ENCODE measurements around the gene KLHL3. TPM values are rescaled to one million over a fixed set of nuclear protein-coding genes. Genes with fewer than 3 reads are reported as not detected.

Gene KLHL3
- total and polyA plus RNA-seq, 4 donors, result 0.91 to 8.8 (median 3.7) TPM

DNA sequence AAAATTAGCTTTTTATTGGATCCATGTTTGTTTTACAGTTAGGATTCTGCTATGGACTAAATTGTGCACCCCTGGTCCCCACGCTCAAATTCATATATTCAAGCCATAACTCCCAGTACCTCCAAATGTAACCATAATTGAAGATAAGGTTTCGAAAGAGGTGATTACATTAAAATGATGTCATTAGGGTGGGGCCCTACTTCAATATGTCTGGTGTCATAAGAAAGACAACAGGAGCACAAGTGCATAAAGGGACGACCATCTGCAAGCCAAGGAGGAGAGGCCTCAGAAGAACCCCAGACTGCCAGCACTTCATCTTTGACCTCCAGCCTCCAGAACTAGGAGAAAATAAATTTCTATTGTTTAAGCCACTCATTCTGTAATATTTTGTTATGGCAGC, 25.7 kb upstream of the KLHL3 start:
- no peak overlapping the region for H3K4me3 ChIP-seq (ENCODE audit: low read depth in 1 of 3, low read length in 3 of 3)
- no peaks in the 10 kb centered on the region for H3K36me3 ChIP-seq (ENCODE audit: control insufficient read depth in 4 of 4, insufficient read depth in 3 of 4, low read depth in 1 of 4, low read length in 3 of 4)
- no peak overlapping the region for H3K27ac ChIP-seq (ENCODE audit: low read depth in 1 of 2, low read length in 2 of 2)
- H3K9ac ChIP-seq (ENCODE audit: low read depth in 1 of 2, low read length in 2 of 2), result no peak overlapping the region
- TF ChIP-seq SP1 (IDR thresholded peaks at IDR 0.05) (no peak), EGR1 (IDR thresholded peaks at IDR 0.05; ENCODE audit: low read depth in 2 of 2) (no peak), MAX (IDR thresholded peaks at IDR 0.05) (no peak), RAD21 (IDR thresholded peaks at IDR 0.05) (no peak)
- no peaks in the 10 kb centered on the region for H3K4me1 ChIP-seq (ENCODE audit: control insufficient read depth in 4 of 4, insufficient read depth in 4 of 4, low read length in 3 of 4)
- H3K27me3 ChIP-seq (ENCODE audit: control insufficient read depth in 4 of 4, insufficient read depth in 4 of 4, low read length in 3 of 4), result no peaks in the 10 kb centered on the region
- H3K9me3 ChIP-seq (ENCODE audit: control insufficient read depth in 4 of 4, low read length in 3 of 4), result no peaks in the 10 kb centered on the region
- DNase-seq (ENCODE audit: low spot score), result no peak
- 94% methylated on average over 3 of the region's 3 CpGs for WGBS

GRCh38 chr5:137760719-137761516, 25.0 kb upstream of the KLHL3 start:
- Histone ChIP-seq H3K27ac (ENCODE audit: low read depth in 1 of 2, low read length in 2 of 2) (no peak overlapping the region), H3K9me3 (ENCODE audit: control insufficient read depth in 4 of 4, low read length in 3 of 4) (no peaks in the 10 kb centered on the region), H3K9ac (ENCODE audit: low read depth in 1 of 2, low read length in 2 of 2) (no peak overlapping the region), H3K4me3 (ENCODE audit: low read depth in 1 of 3, low read length in 3 of 3) (no peak overlapping the region), H3K36me3 (ENCODE audit: control insufficient read depth in 4 of 4, insufficient read depth in 3 of 4, low read depth in 1 of 4, low read length in 3 of 4) (no peaks in the 10 kb centered on the region), H3K4me1 (ENCODE audit: control insufficient read depth in 4 of 4, insufficient read depth in 4 of 4, low read length in 3 of 4) (no peaks in the 10 kb centered on the region), H3K27me3 (ENCODE audit: control insufficient read depth in 4 of 4, insufficient read depth in 4 of 4, low read length in 3 of 4) (no peaks in the 10 kb centered on the region)
- DNase-seq (ENCODE audit: low spot score), result no peak
- WGBS, result 83% methylated on average over 7 of the region's 7 CpGs
- no peak for TF ChIP-seq TAF1 (conservative IDR thresholded peaks at IDR 0.05)
- no peak for TF ChIP-seq SP1 (IDR thresholded peaks at IDR 0.05)
- TF ChIP-seq, protein P1, sequence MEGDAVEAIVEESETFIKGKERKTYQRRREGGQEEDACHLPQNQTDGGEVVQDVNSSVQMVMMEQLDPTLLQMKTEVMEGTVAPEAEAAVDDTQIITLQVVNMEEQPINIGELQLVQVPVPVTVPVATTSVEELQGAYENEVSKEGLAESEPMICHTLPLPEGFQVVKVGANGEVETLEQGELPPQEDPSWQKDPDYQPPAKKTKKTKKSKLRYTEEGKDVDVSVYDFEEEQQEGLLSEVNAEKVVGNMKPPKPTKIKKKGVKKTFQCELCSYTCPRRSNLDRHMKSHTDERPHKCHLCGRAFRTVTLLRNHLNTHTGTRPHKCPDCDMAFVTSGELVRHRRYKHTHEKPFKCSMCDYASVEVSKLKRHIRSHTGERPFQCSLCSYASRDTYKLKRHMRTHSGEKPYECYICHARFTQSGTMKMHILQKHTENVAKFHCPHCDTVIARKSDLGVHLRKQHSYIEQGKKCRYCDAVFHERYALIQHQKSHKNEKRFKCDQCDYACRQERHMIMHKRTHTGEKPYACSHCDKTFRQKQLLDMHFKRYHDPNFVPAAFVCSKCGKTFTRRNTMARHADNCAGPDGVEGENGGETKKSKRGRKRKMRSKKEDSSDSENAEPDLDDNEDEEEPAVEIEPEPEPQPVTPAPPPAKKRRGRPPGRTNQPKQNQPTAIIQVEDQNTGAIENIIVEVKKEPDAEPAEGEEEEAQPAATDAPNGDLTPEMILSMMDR (IDR thresholded peaks at IDR 0.05; ENCODE audit: low read depth, low read length, missing input control), result no peak
- TF ChIP-seq JUND (IDR thresholded peaks at IDR 0.05), result no peak
- no peak for TF ChIP-seq GABPA (IDR thresholded peaks at IDR 0.05 in 1 of 2, conservative IDR thresholded peaks at IDR 0.05 in 1 of 2)
- no peak for TF ChIP-seq NR2F2 (IDR thresholded peaks at IDR 0.05)
- no peak for TF ChIP-seq RAD21 (IDR thresholded peaks at IDR 0.05)
- no peak for TF ChIP-seq RXRA (IDR thresholded peaks at IDR 0.05)
- TF ChIP-seq HNF4G (IDR thresholded peaks at IDR 0.05), result no peak
- TF ChIP-seq FOXA2 (IDR thresholded peaks at IDR 0.05), result no peak
- no peak for TF ChIP-seq YY1 (IDR thresholded peaks at IDR 0.05)
- TF ChIP-seq REST (IDR thresholded peaks at IDR 0.05), result no peak
- no peak for TF ChIP-seq MAX (IDR thresholded peaks at IDR 0.05)
- TF ChIP-seq, protein P2, sequence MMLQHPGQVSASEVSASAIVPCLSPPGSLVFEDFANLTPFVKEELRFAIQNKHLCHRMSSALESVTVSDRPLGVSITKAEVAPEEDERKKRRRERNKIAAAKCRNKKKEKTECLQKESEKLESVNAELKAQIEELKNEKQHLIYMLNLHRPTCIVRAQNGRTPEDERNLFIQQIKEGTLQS (IDR thresholded peaks at IDR 0.05), result no peak
- TF ChIP-seq, protein P3, sequence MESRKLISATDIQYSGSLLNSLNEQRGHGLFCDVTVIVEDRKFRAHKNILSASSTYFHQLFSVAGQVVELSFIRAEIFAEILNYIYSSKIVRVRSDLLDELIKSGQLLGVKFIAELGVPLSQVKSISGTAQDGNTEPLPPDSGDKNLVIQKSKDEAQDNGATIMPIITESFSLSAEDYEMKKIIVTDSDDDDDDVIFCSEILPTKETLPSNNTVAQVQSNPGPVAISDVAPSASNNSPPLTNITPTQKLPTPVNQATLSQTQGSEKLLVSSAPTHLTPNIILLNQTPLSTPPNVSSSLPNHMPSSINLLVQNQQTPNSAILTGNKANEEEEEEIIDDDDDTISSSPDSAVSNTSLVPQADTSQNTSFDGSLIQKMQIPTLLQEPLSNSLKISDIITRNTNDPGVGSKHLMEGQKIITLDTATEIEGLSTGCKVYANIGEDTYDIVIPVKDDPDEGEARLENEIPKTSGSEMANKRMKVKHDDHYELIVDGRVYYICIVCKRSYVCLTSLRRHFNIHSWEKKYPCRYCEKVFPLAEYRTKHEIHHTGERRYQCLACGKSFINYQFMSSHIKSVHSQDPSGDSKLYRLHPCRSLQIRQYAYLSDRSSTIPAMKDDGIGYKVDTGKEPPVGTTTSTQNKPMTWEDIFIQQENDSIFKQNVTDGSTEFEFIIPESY (IDR thresholded peaks at IDR 0.05), result no peak
- no peak for TF ChIP-seq EGR1 (IDR thresholded peaks at IDR 0.05; ENCODE audit: low read depth in 2 of 2)
- TF ChIP-seq FOXA1 (IDR thresholded peaks at IDR 0.05), result no peak
- no peak for TF ChIP-seq HNF4A (conservative IDR thresholded peaks at IDR 0.05)

All from liver (tissue), 9 donors.